Suprapubic skin (tissue), 4 donors: ENCODE data around the gene TDP2. TPM values are rescaled to one million over a fixed set of nuclear protein-coding genes. Genes with fewer than 3 reads are reported as not detected.
A peak's percentile ranks its signal among the peaks of the same experiment; 100 is the strongest.

Experiments used
- DNase-seq, 2 donors: peaks; one replicate each; pipeline ENCODE4 v3.0.0-alpha.2; 2019; ENCODE audit warnings: low spot score in 2 of 2
- H3K27ac ChIP-seq: fragments of 200-600 bp; sonication (generic); one replicate; pipeline ENCODE4 v1.5.1; 2019
- H3K27me3 ChIP-seq: fragments of 200-600 bp; sonication (generic); one replicate; pipeline ENCODE4 v1.5.1; 2019
- H3K36me3 ChIP-seq: fragments of 200-600 bp; sonication (generic); one replicate; pipeline ENCODE4 v1.5.1; 2019
- H3K4me1 ChIP-seq: fragments of 200-600 bp; sonication (generic); one replicate; pipeline ENCODE4 v1.5.1; 2019
- H3K4me3 ChIP-seq: fragments of 200-600 bp; sonication (generic); one replicate; pipeline ENCODE4 v1.5.1; 2019; ENCODE audit warnings: mild to moderate bottlenecking
- H3K9me3 ChIP-seq: fragments of 200-600 bp; sonication (generic); one replicate; pipeline ENCODE4 v1.5.1; 2019
- CTCF ChIP-seq, 2 donors: fragments of 200-600 bp in 1 of 2; fragments of 450-650 bp in 1 of 2; sonication (generic) in 1 of 2; IDR thresholded peaks; one replicate each; pipeline ENCODE4 v1.5.1; 2016 to 2019; ENCODE audit warnings: antibody characterized with exemption in 2 of 2, mild to moderate bottlenecking in 1 of 2, moderate library complexity in 1 of 2
- EP300 ChIP-seq: sonication (generic); formaldehyde crosslinking; IDR thresholded peaks from one replicate; pipeline ENCODE4 v1.6.1; 2017; ENCODE audit warnings: antibody characterized with exemption
- POLR2A ChIP-seq, 2 donors: fragments of 450-650 bp; IDR thresholded peaks; one replicate each; pipeline ENCODE4 v1.6.1; 2017; ENCODE audit warnings: antibody characterized with exemption in 2 of 2, mild to moderate bottlenecking in 2 of 2, moderate library complexity in 2 of 2
- POLR2AphosphoS5 ChIP-seq, 3 donors: sonication (generic); formaldehyde crosslinking; IDR thresholded peaks; one replicate each; pipeline ENCODE4 v1.6.1; 2017; ENCODE audit warnings: antibody characterized with exemption in 3 of 3
- WGBS: methylation state at CpG from one replicate; pipeline ENCODE4 v1.1.5; 2018; 5-methylcytosine and 5-hydroxymethylcytosine counted together
- total RNA-seq, 4 donors: library from RNA; depleted of rRNA; stranded (reverse); fragments of >200 nt; gene quantifications; one replicate each; pipeline ENCODE4 v1.1.0, GENCODE V29; 2016

TDP2 gene
- 10 to 100 TPM; 15.3 to 26.2 (median 23.8) TPM for total RNA-seq

- TF ChIP-seq POLR2A (IDR thresholded peaks at IDR 0.05) (peak; percentile 9 to 63), CTCF (IDR thresholded peaks at IDR 0.05) (peak; percentile 44 to 73), EP300 (no peak), POLR2AphosphoS5 (IDR thresholded peaks at IDR 0.05) (peak in 1 of 3 donors; percentile 61)
- DNase-seq: peak; percentile 96 to 97
- H3K27ac ChIP-seq: peak within 1 kb of the TSS; percentile 90
- H3K4me1 ChIP-seq: peaks cover 30% of the 10 kb centered on the region
- WGBS: 0% methylated on average over 34 of the region's 62 CpGs
- no peaks in the 10 kb centered on the region for H3K27me3 ChIP-seq
- H3K36me3 ChIP-seq: peaks cover 22% of the 10 kb centered on the region
- H3K9me3 ChIP-seq: no peaks in the 10 kb centered on the region
- H3K4me3 ChIP-seq: peak within 1 kb of the TSS; percentile 89
Measured at GRCh38 chr6:24666641-24667377, at the start of gene TDP2, which contains the start of gene ACOT13. TDP2 (minus strand) TSS chr6:24666899; CDS start chr6:24666862, 37 bp downstream. ACOT13 (plus strand) TSS chr6:24667077; CDS start chr6:24667264, 187 bp downstream.

GRCh38 chr6:24710519-24711303 lies 44.0 kb upstream of the TDP2 start:
- Histone ChIP-seq H3K36me3 (peaks cover 99% of the 10 kb centered on the region), H3K27ac (no peak overlapping the region), H3K27me3 (no peaks in the 10 kb centered on the region), H3K4me1 (peaks cover 56% of the 10 kb centered on the region), H3K9me3 (no peaks in the 10 kb centered on the region), H3K4me3 (no peak overlapping the region)
- 95% methylated on average over 10 of the region's 10 CpGs for WGBS
- no peak for TF ChIP-seq CTCF (IDR thresholded peaks at IDR 0.05)
- no peak for TF ChIP-seq POLR2A (IDR thresholded peaks at IDR 0.05)
- no peak for TF ChIP-seq EP300
- TF ChIP-seq POLR2AphosphoS5 (IDR thresholded peaks at IDR 0.05): no peak
- DNase-seq: no peak

- no peak for DNase-seq
- no peaks in the 10 kb centered on the region for H3K9me3 ChIP-seq
- no peak overlapping the region for H3K4me3 ChIP-seq
- H3K27ac ChIP-seq: no peak overlapping the region
- WGBS: 90% methylated on average over 4 of the region's 4 CpGs
- no peaks in the 10 kb centered on the region for H3K27me3 ChIP-seq
- peaks cover 45% of the 10 kb centered on the region for H3K4me1 ChIP-seq
- TF ChIP-seq EP300: no peak
- TF ChIP-seq CTCF (IDR thresholded peaks at IDR 0.05): no peak
- peaks cover 100% of the 10 kb centered on the region for H3K36me3 ChIP-seq
Measured at GRCh38 chr6:24709014-24709711, 42.5 kb upstream of the TDP2 start.

GRCh38 chr6:24708612-24709011 lies 41.9 kb upstream of the TDP2 start:
- Histone ChIP-seq H3K4me1 (peaks cover 40% of the 10 kb centered on the region), H3K27ac (no peak overlapping the region), H3K9me3 (no peaks in the 10 kb centered on the region), H3K36me3 (peaks cover 100% of the 10 kb centered on the region), H3K27me3 (no peaks in the 10 kb centered on the region), H3K4me3 (no peak overlapping the region)
- 66% methylated on average over 3 of the region's 3 CpGs for WGBS
- TF ChIP-seq CTCF (IDR thresholded peaks at IDR 0.05): no peak
- TF ChIP-seq POLR2A (IDR thresholded peaks at IDR 0.05): no peak
- TF ChIP-seq POLR2AphosphoS5 (IDR thresholded peaks at IDR 0.05): no peak
- no peak for TF ChIP-seq EP300
- no peak for DNase-seq
